HepG2 (cell line): ENCODE measurements around the gene FILIP1. TPM values are rescaled to one million over a fixed set of nuclear protein-coding genes. Genes with fewer than 3 reads are reported as not detected.

Experiments
- ATAC-seq: fragments of 200-7000 bp; cut with Tn5 transposase; 3 replicates; pipeline ENCODE4 v1.9.1; 2020; ENCODE audit warnings: mild to moderate bottlenecking, moderate library complexity
- BruUV-seq: library from RNA; stranded (reverse); fragments of 400-500 nt; replicated peaks from 2 replicates; lab custom pipeline; 2021; lab: Mats Ljungman, UMichigan
- CTCF ChIA-PET: fragments of 300-600 bp; formaldehyde crosslinking; extraction: SDS; loops from one replicate; lab custom pipeline; 2021; ENCODE audit warnings: low total read pairs, inconsistent platforms, low intra/inter-chr PET ratio; lab: Yijun Ruan, JAX
- POLR2A ChIA-PET: fragments of 350-600 bp; sonication (Branson Sonifier 250); formaldehyde crosslinking; loops from one replicate; lab custom pipeline; 2020; ENCODE audit warnings: antibody characterized with exemption, inconsistent platforms; lab: Yijun Ruan, JAX
- DNase-seq: peaks from one replicate; pipeline ENCODE4 v3.0.0-alpha.2; 2015; ENCODE audit warnings: low spot score
- FAIRE-seq: peaks from 3 replicates; lab custom pipeline; 2011; peaks lifted over from hg19 to GRCh38; lab: Jason Lieb, UNC
- H2AFZ ChIP-seq: one replicate; pipeline ENCODE4 v1.6.1; 2011; ENCODE audit warnings: low read length, inconsistent platforms
- H3K27ac ChIP-seq: fragments of 300-600 bp; 3 replicates; pipeline ENCODE4 v1.8.0; 2011; ENCODE audit warnings: mixed run types, mild to moderate bottlenecking, mixed read lengths, low read length, inconsistent platforms; ENCODE audit not compliant: insufficient read depth; ENCODE audit errors: extremely low read length
- H3K27me3 ChIP-seq, 2 experiments: fragments of 200-600 bp in 1 of 2; 2 replicates in 1 of 2; 3 replicates in 1 of 2; pipeline versions ENCODE4 v1.6.0 to v1.8.0; 2011; ENCODE audit warnings: low read length in 2 of 2, mild to moderate bottlenecking in 2 of 2, moderate library complexity in 2 of 2, inconsistent platforms in 1 of 2; ENCODE audit not compliant: insufficient read depth in 2 of 2, control insufficient read depth in 1 of 2
- H3K36me3 ChIP-seq, 2 experiments: fragments of 200-600 bp in 1 of 2; replicated peaks in 1 of 2; 2 replicates in 1 of 2; 3 replicates in 1 of 2; pipeline versions ENCODE4 v1.5.1 to v1.8.0; 2011; ENCODE audit warnings: low read length in 2 of 2, inconsistent platforms in 1 of 2; ENCODE audit not compliant: insufficient read depth in 2 of 2, control insufficient read depth in 1 of 2
- H3K4me1 ChIP-seq: 2 replicates; pipeline ENCODE4 v1.5.1; 2012; ENCODE audit warnings: low read length, inconsistent platforms; ENCODE audit not compliant: insufficient read depth
- H3K4me2 ChIP-seq: 2 replicates; pipeline ENCODE4 v1.6.0; 2011; ENCODE audit warnings: low read depth, low read length, inconsistent platforms
- H3K4me3 ChIP-seq, 3 experiments: fragments of 200-600 bp in 1 of 3; sonication (generic), shearing (Covaris generic) in 1 of 3; replicated peaks in 1 of 3; 2 replicates each; pipeline ENCODE4 v1.5.1; 2011 to 2016; ENCODE audit warnings: low read length in 3 of 3, inconsistent platforms in 2 of 3, low read depth in 2 of 3, mild to moderate bottlenecking in 2 of 3, control low read depth in 1 of 3, mixed read lengths in 1 of 3; ENCODE audit not compliant: insufficient read depth in 1 of 3
- H3K79me2 ChIP-seq: one replicate; pipeline ENCODE4 v1.6.1; 2011; ENCODE audit warnings: low read length, inconsistent platforms; ENCODE audit not compliant: insufficient read depth
- H3K9ac ChIP-seq: 2 replicates; pipeline ENCODE4 v1.6.0; 2011; ENCODE audit warnings: mild to moderate bottlenecking, low read depth, low read length, inconsistent platforms; ENCODE audit not compliant: insufficient read depth
- H3K9me3 ChIP-seq: 2 replicates; pipeline ENCODE4 v1.5.1; 2012; ENCODE audit warnings: mild to moderate bottlenecking, low read length
- H4K20me1 ChIP-seq: 2 replicates; pipeline ENCODE4 v1.6.0; 2011; ENCODE audit warnings: inconsistent platforms, mild to moderate bottlenecking, low read length, moderate library complexity; ENCODE audit not compliant: insufficient read depth
- ETV6 ChIP-seq: sonication (generic); formaldehyde crosslinking; conservative IDR thresholded peaks from 2 replicates; pipeline ENCODE4 v1.4.0; 2020; ENCODE audit warnings: missing genetic modification reagents
- FOXC1 ChIP-seq: sonication (generic); formaldehyde crosslinking; IDR thresholded peaks from 2 replicates; pipeline ENCODE4 v1.8.0; 2022; ENCODE audit warnings: mild to moderate bottlenecking, missing genetic modification reagents, borderline replicate concordance
- KLF15 ChIP-seq: sonication (generic); formaldehyde crosslinking; IDR thresholded peaks from 2 replicates; pipeline ENCODE4 v1.8.1; 2023; ENCODE audit warnings: borderline replicate concordance, mild to moderate bottlenecking, inconsistent platforms, missing genetic modification reagents, mixed read lengths
- MAFK ChIP-seq, 2 experiments: IDR thresholded peaks in 1 of 2; conservative IDR thresholded peaks in 1 of 2; 2 replicates each; pipeline ENCODE4 v1.6.1; 2011; ENCODE audit warnings: improper control_type of control experiment in 2 of 2, low read length in 2 of 2
- MTA3 ChIP-seq: sonication (generic); formaldehyde crosslinking; IDR thresholded peaks from 2 replicates; pipeline ENCODE4 v1.4.0; 2020; ENCODE audit warnings: missing genetic modification reagents
- NCOA5 ChIP-seq: sonication (generic); formaldehyde crosslinking; IDR thresholded peaks from 2 replicates; pipeline ENCODE4 v1.4.0; 2020; ENCODE audit warnings: missing genetic modification reagents
- ZNF496 ChIP-seq: sonication (generic); formaldehyde crosslinking; IDR thresholded peaks from 2 replicates; pipeline ENCODE4 v1.8.1; 2023; ENCODE audit warnings: mild to moderate bottlenecking, moderate library complexity, missing genetic modification reagents; ENCODE audit not compliant: insufficient replicate concordance
- ZNF782 ChIP-seq: sonication (generic); formaldehyde crosslinking; IDR thresholded peaks from 2 replicates; pipeline ENCODE4 v1.4.0; 2020; ENCODE audit warnings: missing genetic modification reagents, mild to moderate bottlenecking, borderline replicate concordance
- WGBS: methylation state at CpG from one replicate; pipeline ENCODE4 v1.1.6; 2017; ENCODE audit warnings: low lambda C conversion rate; 5-methylcytosine and 5-hydroxymethylcytosine counted together
- in situ Hi-C: cut with HindIII; loops from 2 replicates; pipeline ENCODE4 v1.10.0; 2017; ENCODE audit warnings: low pct_unique_long_range_greater_than_20kb; ENCODE audit not compliant: extremely low pct_ligation_motif_present
- intact Hi-C: fragments of 100-400 bp; cut with micrococcal nuclease; formaldehyde crosslinking; loops from one replicate; pipeline ENCODE4 v1.10.0; 2022; ENCODE audit not compliant: unreplicated experiment
- polyA plus RNA-seq, 8 experiments: library from polyadenylated mRNA; depleted of rRNA in 3 of 8; stranded (reverse) in 7 of 8; unstranded in 1 of 8; fragments of >200 nt; fragmentation: Illumina TruSeq in 4 of 8; extraction: Trizol in 4 of 8; gene quantifications; 2 replicates each; pipeline versions ENCODE4 v1.2.1 to v1.2.3, GENCODE V29; 2011 to 2016; ENCODE audit warnings: low read depth in 4 of 8, missing spikeins in 1 of 8, mixed read lengths in 1 of 8; ENCODE audit not compliant: insufficient read depth in 1 of 8
- total RNA-seq, 5 experiments: library from RNA; depleted of rRNA; stranded (reverse); fragments of >200 nt; fragmentation: Illumina TruSeq; extraction: Trizol; gene quantifications; 2 replicates each; pipeline ENCODE4 v1.2.3, GENCODE V29; 2016; ENCODE audit warnings: low read depth in 1 of 5
- TF ChIP-seq, protein P1 (sequence below): IDR thresholded peaks from 2 replicates; pipeline ENCODE4 v1.4.0; 2020; ENCODE audit warnings: mild to moderate bottlenecking, missing genetic modification reagents
- TF ChIP-seq, protein P2 (sequence below): sonication (generic); formaldehyde crosslinking; IDR thresholded peaks from 2 replicates; pipeline ENCODE4 v1.8.0; 2022; ENCODE audit warnings: missing genetic modification reagents, low read depth, mild to moderate bottlenecking, borderline replicate concordance

Gene FILIP1
- total and polyA plus RNA-seq, 2 of the 13 experiments (the other 11 are each of a cell fraction or from before 2014, with no cell fraction given), result not detected

- DNase-seq, result no peak
- Histone ChIP-seq H3K36me3 (no peaks in the 10 kb centered on the region), H3K9ac (no peak overlapping the region), H3K9me3 (no peaks in the 10 kb centered on the region), H3K4me1 (no peaks in the 10 kb centered on the region), H3K4me2 (no peak overlapping the region), H3K27ac (no peak overlapping the region), H3K4me3 (no peak overlapping the region), H4K20me1 (no peaks in the 10 kb centered on the region), H3K79me2 (no peaks in the 10 kb centered on the region), H3K27me3 (no peaks in the 10 kb centered on the region; a peak in 1 of 5 replicates), H2AFZ (no peak overlapping the region)
- no TSS peak for BruUV-seq
- TF ChIP-seq MAFK (conservative IDR thresholded peaks at IDR 0.05 in 1 of 2, IDR thresholded peaks at IDR 0.05 in 1 of 2; ENCODE audit: low read length in 2 of 2), result no peak
- no peak for TF ChIP-seq NCOA5
- no peak for TF ChIP-seq KLF15 (CRISPR knock-in tag)
- intact Hi-C loops (no loop called here), in situ Hi-C loops (no loop called here)
- ChIA-PET POLR2A (no interaction called here), CTCF (no interaction called here)
- WGBS, result 2% methylated on average over 2 of the region's 2 CpGs
- ATAC-seq, result no peak
- no peak for FAIRE-seq
These were observed 32.9 kb downstream of the FILIP1 start for GRCh38 chr6:75460681-75461080.

DNA sequence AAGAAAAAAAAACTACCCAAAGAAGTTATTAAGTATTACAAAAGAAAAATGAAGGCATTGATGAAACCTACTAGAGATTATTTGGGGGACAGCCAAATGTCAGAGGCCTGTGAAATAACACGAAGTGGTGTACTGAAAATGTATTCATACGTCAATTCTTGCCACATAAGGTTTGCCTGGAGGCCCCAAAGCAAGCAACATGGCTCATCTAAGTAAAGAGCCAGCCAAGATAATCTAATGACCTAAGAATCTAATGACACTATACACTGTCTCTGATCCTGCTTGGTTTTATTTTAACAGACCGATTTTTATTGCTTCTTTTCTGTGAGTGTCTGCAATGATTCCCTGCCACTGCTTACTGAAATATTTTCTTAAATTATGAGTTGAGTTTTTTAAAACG is 34.7 kb downstream of the FILIP1 start:
- H3K27ac ChIP-seq, result no peak overlapping the region
- no peaks in the 10 kb centered on the region for H3K4me1 ChIP-seq
- H2AFZ ChIP-seq, result no peak overlapping the region
- FAIRE-seq (no peak), ATAC-seq (no peak), DNase-seq (no peak)
- ChIA-PET POLR2A (no interaction called here), CTCF (no interaction called here)
- H3K9me3 ChIP-seq, result no peaks in the 10 kb centered on the region
- no peaks in the 10 kb centered on the region for H3K79me2 ChIP-seq
- H4K20me1 ChIP-seq, result no peaks in the 10 kb centered on the region
- in situ Hi-C loops, result no loop called here
- H3K27me3 ChIP-seq, result no peaks in the 10 kb centered on the region
- intact Hi-C loops, result no loop called here
- H3K9ac ChIP-seq, result no peak overlapping the region
- no peak overlapping the region for H3K4me2 ChIP-seq
- H3K4me3 ChIP-seq, result no peak overlapping the region
- WGBS, result 5% methylated on average over 4 of the region's 4 CpGs
- BruUV-seq, result no TSS peak
- H3K36me3 ChIP-seq, result no peaks in the 10 kb centered on the region
- TF ChIP-seq ZNF496 (no peak), ETV6 (CRISPR knock-in tag) (no peak), MTA3 (no peak), ZNF782 (CRISPR knock-in tag) (no peak), FOXC1 (CRISPR knock-in tag) (no peak)
- TF ChIP-seq, protein P1, sequence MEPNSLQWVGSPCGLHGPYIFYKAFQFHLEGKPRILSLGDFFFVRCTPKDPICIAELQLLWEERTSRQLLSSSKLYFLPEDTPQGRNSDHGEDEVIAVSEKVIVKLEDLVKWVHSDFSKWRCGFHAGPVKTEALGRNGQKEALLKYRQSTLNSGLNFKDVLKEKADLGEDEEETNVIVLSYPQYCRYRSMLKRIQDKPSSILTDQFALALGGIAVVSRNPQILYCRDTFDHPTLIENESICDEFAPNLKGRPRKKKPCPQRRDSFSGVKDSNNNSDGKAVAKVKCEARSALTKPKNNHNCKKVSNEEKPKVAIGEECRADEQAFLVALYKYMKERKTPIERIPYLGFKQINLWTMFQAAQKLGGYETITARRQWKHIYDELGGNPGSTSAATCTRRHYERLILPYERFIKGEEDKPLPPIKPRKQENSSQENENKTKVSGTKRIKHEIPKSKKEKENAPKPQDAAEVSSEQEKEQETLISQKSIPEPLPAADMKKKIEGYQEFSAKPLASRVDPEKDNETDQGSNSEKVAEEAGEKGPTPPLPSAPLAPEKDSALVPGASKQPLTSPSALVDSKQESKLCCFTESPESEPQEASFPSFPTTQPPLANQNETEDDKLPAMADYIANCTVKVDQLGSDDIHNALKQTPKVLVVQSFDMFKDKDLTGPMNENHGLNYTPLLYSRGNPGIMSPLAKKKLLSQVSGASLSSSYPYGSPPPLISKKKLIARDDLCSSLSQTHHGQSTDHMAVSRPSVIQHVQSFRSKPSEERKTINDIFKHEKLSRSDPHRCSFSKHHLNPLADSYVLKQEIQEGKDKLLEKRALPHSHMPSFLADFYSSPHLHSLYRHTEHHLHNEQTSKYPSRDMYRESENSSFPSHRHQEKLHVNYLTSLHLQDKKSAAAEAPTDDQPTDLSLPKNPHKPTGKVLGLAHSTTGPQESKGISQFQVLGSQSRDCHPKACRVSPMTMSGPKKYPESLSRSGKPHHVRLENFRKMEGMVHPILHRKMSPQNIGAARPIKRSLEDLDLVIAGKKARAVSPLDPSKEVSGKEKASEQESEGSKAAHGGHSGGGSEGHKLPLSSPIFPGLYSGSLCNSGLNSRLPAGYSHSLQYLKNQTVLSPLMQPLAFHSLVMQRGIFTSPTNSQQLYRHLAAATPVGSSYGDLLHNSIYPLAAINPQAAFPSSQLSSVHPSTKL, result no peak
- TF ChIP-seq, protein P2, sequence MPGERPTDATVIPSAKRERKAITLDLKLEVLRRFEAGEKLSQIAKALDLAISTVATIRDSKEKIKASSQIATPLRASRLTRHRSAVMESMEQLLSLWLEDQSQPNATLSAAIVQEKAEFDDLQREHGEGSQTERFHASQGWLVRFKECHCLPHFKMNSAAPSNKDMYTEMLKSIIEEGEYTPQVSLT (CRISPR knock-in tag), result no peak
